ENCODE data around the gene HSD11B1. TPM values are rescaled to one million over a fixed set of nuclear protein-coding genes. Genes with fewer than 3 reads are reported as not detected.

The HSD11B1 gene
- total and polyA plus RNA-seq, 2 donors (not counting 3 experiments of a cell fraction or from before 2014, with no cell fraction given), result not detected

DNA sequence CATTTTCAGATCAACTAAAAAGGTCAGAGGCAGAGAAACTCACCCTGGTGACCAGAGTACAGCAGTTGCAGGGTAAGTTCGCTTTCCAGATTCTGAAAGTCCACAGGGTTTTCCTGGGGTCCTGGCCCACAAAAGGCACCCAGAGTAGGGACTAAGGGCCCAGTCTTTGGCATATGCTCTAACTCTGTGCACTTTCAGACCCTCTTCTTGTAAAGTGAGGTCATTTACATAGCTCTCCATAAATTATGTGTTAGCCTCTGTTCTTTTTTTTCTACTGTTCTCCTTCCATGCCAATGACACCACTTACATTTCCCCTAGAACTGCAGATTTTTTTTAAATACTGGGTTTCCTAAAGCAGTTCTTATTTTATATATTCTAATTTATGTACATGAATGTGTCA, 73.5 kb downstream of the HSD11B1 start:
- intact Hi-C loops (cut with micrococcal nuclease) (no loop called here), dilution Hi-C loops (cut with MboI; ENCODE audit: extremely low pct_ligation_motif_present, low sequenced_read_pairs) (no loop called here)
- Histone ChIP-seq H3K9ac (replicated peaks; ENCODE audit: extremely low read depth, insufficient read depth, low read length) (no peak overlapping the region), H3K27me3 (ENCODE audit: control insufficient read depth in 2 of 2, insufficient read depth in 2 of 2, low read length in 2 of 2) (no peaks in the 10 kb centered on the region), H3K4me2 (ENCODE audit: insufficient read depth, low read length) (no peak overlapping the region), H4K20me1 (replicated peaks; ENCODE audit: control insufficient read depth, extremely low read depth, insufficient read depth, low read length) (no peaks in the 10 kb centered on the region), H2AFZ (ENCODE audit: low read depth, low read length) (no peak overlapping the region), H3K36me3 (ENCODE audit: control insufficient read depth in 2 of 2, extremely low read depth in 1 of 2, insufficient read depth in 2 of 2, low read length in 2 of 2) (no peaks in the 10 kb centered on the region), H3K4me1 (ENCODE audit: control insufficient read depth, extremely low read depth, insufficient read depth, low read length) (no peaks in the 10 kb centered on the region), H3K9me1 (replicated peaks; ENCODE audit: control insufficient read depth, extremely low read depth, insufficient read depth, low read length) (no peaks in the 10 kb centered on the region), H3K79me2 (ENCODE audit: control insufficient read depth, insufficient read depth, low read length) (no peaks in the 10 kb centered on the region), H3K27ac (ENCODE audit: insufficient read depth, low read depth, low read length) (no peak overlapping the region), H3K4me3 (replicated peaks in 1 of 3; ENCODE audit: insufficient read depth in 1 of 3, low read depth in 1 of 3, low read length in 3 of 3) (no peak overlapping the region), H3K9me3 (replicated peaks; ENCODE audit: control insufficient read depth, insufficient read depth, low read length) (no peaks in the 10 kb centered on the region)
- DNase-seq (ENCODE audit: low read depth, low spot score) (no peak), FAIRE-seq (no peak)
- no TSS peak for BruUV-seq (replicated peaks)
- CTCF ChIA-PET, result interaction anchor here (2.0 kb wide), 1 partner anchor 9 kb away, joined by 8 read pairs; no protein-coding TSS in a partner anchor
- POLR2A ChIA-PET, result no interaction called here
- TF ChIP-seq, protein P1, sequence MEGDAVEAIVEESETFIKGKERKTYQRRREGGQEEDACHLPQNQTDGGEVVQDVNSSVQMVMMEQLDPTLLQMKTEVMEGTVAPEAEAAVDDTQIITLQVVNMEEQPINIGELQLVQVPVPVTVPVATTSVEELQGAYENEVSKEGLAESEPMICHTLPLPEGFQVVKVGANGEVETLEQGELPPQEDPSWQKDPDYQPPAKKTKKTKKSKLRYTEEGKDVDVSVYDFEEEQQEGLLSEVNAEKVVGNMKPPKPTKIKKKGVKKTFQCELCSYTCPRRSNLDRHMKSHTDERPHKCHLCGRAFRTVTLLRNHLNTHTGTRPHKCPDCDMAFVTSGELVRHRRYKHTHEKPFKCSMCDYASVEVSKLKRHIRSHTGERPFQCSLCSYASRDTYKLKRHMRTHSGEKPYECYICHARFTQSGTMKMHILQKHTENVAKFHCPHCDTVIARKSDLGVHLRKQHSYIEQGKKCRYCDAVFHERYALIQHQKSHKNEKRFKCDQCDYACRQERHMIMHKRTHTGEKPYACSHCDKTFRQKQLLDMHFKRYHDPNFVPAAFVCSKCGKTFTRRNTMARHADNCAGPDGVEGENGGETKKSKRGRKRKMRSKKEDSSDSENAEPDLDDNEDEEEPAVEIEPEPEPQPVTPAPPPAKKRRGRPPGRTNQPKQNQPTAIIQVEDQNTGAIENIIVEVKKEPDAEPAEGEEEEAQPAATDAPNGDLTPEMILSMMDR (IDR thresholded peaks at IDR 0.05; ENCODE audit: extremely low read depth in 1 of 2, insufficient read depth in 1 of 2, low read depth in 1 of 2, low read length in 2 of 2), result no peak
- TF ChIP-seq EZH2 (IDR thresholded peaks at IDR 0.05; ENCODE audit: borderline replicate concordance, low read depth, low read length, severe bottlenecking) (no peak), POLR2AphosphoS5 (IDR thresholded peaks at IDR 0.05; ENCODE audit: insufficient read depth, low read depth, low read length) (no peak), JUN (IDR thresholded peaks at IDR 0.05; ENCODE audit: borderline replicate concordance, insufficient read depth, insufficient read length, low read depth) (no peak), FOS (IDR thresholded peaks at IDR 0.05; ENCODE audit: borderline replicate concordance, insufficient read depth, low read length) (no peak), POLR2A (IDR thresholded peaks at IDR 0.05; ENCODE audit: low read depth, low read length) (no peak), GATA2 (IDR thresholded peaks at IDR 0.05; ENCODE audit: insufficient read depth, insufficient read length, low read depth, low read length) (no peak), MYC (IDR thresholded peaks at IDR 0.05; ENCODE audit: low read depth, low read length) (no peak)
- TF ChIP-seq, protein P2, sequence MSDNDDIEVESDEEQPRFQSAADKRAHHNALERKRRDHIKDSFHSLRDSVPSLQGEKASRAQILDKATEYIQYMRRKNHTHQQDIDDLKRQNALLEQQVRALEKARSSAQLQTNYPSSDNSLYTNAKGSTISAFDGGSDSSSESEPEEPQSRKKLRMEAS (IDR thresholded peaks at IDR 0.05; ENCODE audit: insufficient read depth, insufficient read length), result no peak

Data from endothelial cell of umbilical vein (primary cell).